Activated naive CD4-positive, alpha-beta T cell treated with anti-CD3 and anti-CD28 coated beads, Interleukin-2, amount 10 ng/mL, durations not matched to agents 7 days and 5 days (primary cell): ENCODE data around the gene GGCX.
A peak's percentile ranks its signal among the peaks of the same experiment; 100 is the strongest.
"Not testable (repeated sequence)": the region's sequence is repeated elsewhere in the genome, so short reads cannot be mapped to it uniquely, and the experiment has no call there.

Source experiments
- CTCF ChIA-PET: fragments of 350-600 bp; sonication (Branson Sonifier 250); formaldehyde crosslinking; loops from one replicate; lab custom pipeline; 2021; ENCODE audit warnings: antibody characterized with exemption; lab: Charles Lee
- DNase-seq: peaks from one replicate; pipeline ENCODE4 v3.0.0-alpha.2; 2020
- H3K27ac Mint-ChIP-seq: one replicate; pipeline ENCODE4 v1.8.0; 2021; ENCODE audit warnings: mild to moderate bottlenecking, moderate library complexity, mixed read lengths
- H3K27me3 Mint-ChIP-seq: one replicate; pipeline ENCODE4 v1.8.0; 2021; ENCODE audit warnings: mild to moderate bottlenecking, mixed read lengths
- H3K36me3 Mint-ChIP-seq: one replicate; pipeline ENCODE4 v1.8.0; 2021; ENCODE audit warnings: mixed read lengths
- H3K4me1 Mint-ChIP-seq: one replicate; pipeline ENCODE4 v1.8.0; 2021; ENCODE audit warnings: mixed read lengths
- H3K4me3 Mint-ChIP-seq: one replicate; pipeline ENCODE4 v1.8.0; 2021; ENCODE audit warnings: mild to moderate bottlenecking, moderate library complexity, mixed read lengths
- H3K9me3 Mint-ChIP-seq: one replicate; pipeline ENCODE4 v1.8.0; 2021; ENCODE audit warnings: mixed read lengths

The GGCX gene

GRCh38 chr2:85549095-85549494 lies 12.2 kb downstream of the GGCX start:
- Mint-ChIP-seq H3K27me3 (no peaks in the 10 kb centered on the region), H3K4me3 (no peak overlapping the region), H3K4me1 (peaks cover 9% of the 10 kb centered on the region), H3K36me3 (peaks cover 53% of the 10 kb centered on the region), H3K9me3 (no peaks in the 10 kb centered on the region), H3K27ac (no peak overlapping the region)
- CTCF ChIA-PET: interaction anchor here (1.0 to 10.1 kb wide), 7 partner anchors 9 to 249 kb away, joined by 3 to 197 read pairs (median 3); partner anchors contain the start of genes GGCX, MAT2A and SH2D6
- no peak for DNase-seq

DNA sequence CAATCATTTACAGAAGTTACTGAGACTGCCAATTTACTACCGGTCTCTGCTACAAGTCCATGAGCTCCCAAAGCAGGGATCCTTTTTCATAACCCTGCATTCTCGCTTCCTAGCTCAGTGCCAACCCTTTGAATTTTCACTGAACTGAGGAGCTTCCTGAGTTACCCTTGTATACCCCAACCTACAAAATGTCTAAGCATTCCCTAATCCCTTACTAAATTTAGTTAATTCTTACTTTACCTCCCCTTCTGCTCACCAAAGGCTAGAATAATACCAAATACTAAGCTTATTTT lies 12.7 kb downstream of the GGCX start:
- H3K4me3 Mint-ChIP-seq: no peak overlapping the region
- H3K27ac Mint-ChIP-seq: peak overlapping the region; percentile 17
- CTCF ChIA-PET: interaction anchor here (1.0 to 10.1 kb wide), 6 partner anchors 8 to 248 kb away, joined by 3 to 197 read pairs (median 18); partner anchors contain the start of genes GGCX, MAT2A and SH2D6
- peaks cover 11% of the 10 kb centered on the region for H3K4me1 Mint-ChIP-seq
- H3K9me3 Mint-ChIP-seq: no peaks in the 10 kb centered on the region
- DNase-seq: no peak
- H3K36me3 Mint-ChIP-seq: peaks cover 56% of the 10 kb centered on the region
- no peaks in the 10 kb centered on the region for H3K27me3 Mint-ChIP-seq

GRCh38 chr2:85547859-85548607 lies 13.3 kb downstream of the GGCX start:
- Mint-ChIP-seq H3K4me1 (peaks cover 14% of the 10 kb centered on the region), H3K9me3 (no peaks in the 10 kb centered on the region), H3K27me3 (no peaks in the 10 kb centered on the region), H3K36me3 (peaks cover 60% of the 10 kb centered on the region), H3K27ac (peak overlapping the region; percentile 17), H3K4me3 (no peak overlapping the region)
- DNase-seq: no peak
- CTCF ChIA-PET: interaction anchor here (1.0 to 10.1 kb wide), 6 partner anchors 8 to 248 kb away, joined by 3 to 197 read pairs (median 18); partner anchors contain the start of genes GGCX, MAT2A and SH2D6

- peak overlapping the region; percentile 10 for H3K27ac Mint-ChIP-seq
- H3K4me3 Mint-ChIP-seq: no peak overlapping the region
- no peak for DNase-seq
- H3K36me3 Mint-ChIP-seq: peaks cover 64% of the 10 kb centered on the region
- no peaks in the 10 kb centered on the region for H3K27me3 Mint-ChIP-seq
- CTCF ChIA-PET: interaction anchor here (0.9 to 10.1 kb wide), 4 partner anchors 13 to 156 kb away, joined by 3 to 197 read pairs (median 76); partner anchors contain the start of genes GGCX and SH2D6
- no peaks in the 10 kb centered on the region for H3K9me3 Mint-ChIP-seq
- peaks cover 20% of the 10 kb centered on the region for H3K4me1 Mint-ChIP-seq
Measured at GRCh38 chr2:85547089-85547858, 14.0 kb downstream of the GGCX start.

- CTCF ChIA-PET: interaction anchor here (0.8 to 8.1 kb wide), 2 partner anchors 125 to 155 kb away, joined by 3 to 62 read pairs; partner anchors contain the start of gene SH2D6
- H3K9me3 Mint-ChIP-seq: no peaks in the 10 kb centered on the region
- peaks cover 69% of the 10 kb centered on the region for H3K36me3 Mint-ChIP-seq
- H3K4me1 Mint-ChIP-seq: peaks cover 30% of the 10 kb centered on the region
- H3K4me3 Mint-ChIP-seq: no peak overlapping the region
- no peaks in the 10 kb centered on the region for H3K27me3 Mint-ChIP-seq
- DNase-seq: no peak
- H3K27ac Mint-ChIP-seq: no peak overlapping the region
Measured at GRCh38 chr2:85545780-85546240, 15.5 kb downstream of the GGCX start.

DNA sequence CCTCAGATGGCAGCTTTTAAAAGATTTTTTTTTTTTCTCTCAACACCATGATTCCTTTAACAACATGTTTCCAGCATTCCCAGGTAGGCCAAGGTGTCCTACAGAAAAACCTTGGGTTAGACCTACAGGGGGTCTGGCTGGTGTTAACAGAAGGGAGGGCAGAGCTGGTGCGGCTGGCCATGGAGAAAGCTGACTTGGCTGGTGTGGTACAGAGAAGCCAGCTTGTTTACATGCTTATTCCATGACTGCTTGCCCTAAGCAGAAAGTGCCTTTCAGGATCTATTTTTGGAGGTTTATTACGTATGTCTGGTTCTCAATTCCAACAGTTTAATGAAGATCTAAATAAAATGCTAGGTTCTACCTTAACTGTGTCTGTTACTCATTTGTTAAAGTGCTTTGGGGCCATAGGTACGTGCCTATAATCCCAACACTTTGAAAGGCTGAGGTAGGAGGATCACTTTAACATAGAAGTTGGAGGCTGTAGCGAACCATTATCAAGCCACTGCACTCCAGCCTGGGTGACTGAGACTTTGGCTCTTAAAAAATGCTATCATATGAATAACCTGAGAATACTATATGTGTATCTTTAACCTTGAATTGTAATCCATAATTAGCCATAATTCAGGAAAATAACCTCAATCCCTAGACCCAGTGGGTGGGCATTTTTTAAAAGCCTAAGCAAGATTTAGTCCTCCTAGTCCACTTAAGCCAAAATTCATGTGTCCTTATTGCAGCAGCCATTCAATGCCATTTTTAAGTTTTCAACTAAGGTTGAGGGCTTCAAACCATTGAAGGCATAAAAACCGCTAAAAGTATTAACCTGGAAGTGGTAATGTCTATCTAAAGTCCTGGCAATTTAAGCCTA lies 16.1 kb downstream of the GGCX start:
- not testable (repeated sequence) for H3K27me3 Mint-ChIP-seq, DNase-seq, H3K27ac Mint-ChIP-seq, H3K4me3 Mint-ChIP-seq, H3K9me3 Mint-ChIP-seq
- Mint-ChIP-seq H3K36me3 (peaks cover 71% of the 10 kb centered on the region), H3K4me1 (peaks cover 37% of the 10 kb centered on the region)
- CTCF ChIA-PET: interaction anchor here (0.8 to 8.1 kb wide), 4 partner anchors 60 to 155 kb away, joined by 3 to 62 read pairs (median 3); partner anchors contain the start of gene SH2D6

- not testable (repeated sequence) for H3K9me3 Mint-ChIP-seq, H3K4me3 Mint-ChIP-seq, H3K27ac Mint-ChIP-seq, DNase-seq, H3K27me3 Mint-ChIP-seq
- Mint-ChIP-seq H3K4me1 (peaks cover 37% of the 10 kb centered on the region), H3K36me3 (peaks cover 68% of the 10 kb centered on the region)
- CTCF ChIA-PET: interaction anchor here (1.2 to 8.1 kb wide), 3 partner anchors 61 to 154 kb away, joined by 3 to 62 read pairs (median 3); partner anchors contain the start of gene SH2D6
Measured at GRCh38 chr2:85544254-85544691, 17.0 kb downstream of the GGCX start.

GRCh38 chr2:85542777-85543176 lies 18.5 kb downstream of the GGCX start:
- Mint-ChIP-seq H3K4me1 (peaks cover 39% of the 10 kb centered on the region), H3K27ac (peak overlapping the region; percentile 4), H3K36me3 (peaks cover 65% of the 10 kb centered on the region), H3K4me3 (peak overlapping the region; percentile 17), H3K9me3 (no peaks in the 10 kb centered on the region), H3K27me3 (no peaks in the 10 kb centered on the region)
- CTCF ChIA-PET: interaction anchor here (0.7 to 8.1 kb wide), 3 partner anchors 9 to 122 kb away, joined by 3 to 62 read pairs (median 34); partner anchors contain the start of gene SH2D6
- no peak for DNase-seq

DNA sequence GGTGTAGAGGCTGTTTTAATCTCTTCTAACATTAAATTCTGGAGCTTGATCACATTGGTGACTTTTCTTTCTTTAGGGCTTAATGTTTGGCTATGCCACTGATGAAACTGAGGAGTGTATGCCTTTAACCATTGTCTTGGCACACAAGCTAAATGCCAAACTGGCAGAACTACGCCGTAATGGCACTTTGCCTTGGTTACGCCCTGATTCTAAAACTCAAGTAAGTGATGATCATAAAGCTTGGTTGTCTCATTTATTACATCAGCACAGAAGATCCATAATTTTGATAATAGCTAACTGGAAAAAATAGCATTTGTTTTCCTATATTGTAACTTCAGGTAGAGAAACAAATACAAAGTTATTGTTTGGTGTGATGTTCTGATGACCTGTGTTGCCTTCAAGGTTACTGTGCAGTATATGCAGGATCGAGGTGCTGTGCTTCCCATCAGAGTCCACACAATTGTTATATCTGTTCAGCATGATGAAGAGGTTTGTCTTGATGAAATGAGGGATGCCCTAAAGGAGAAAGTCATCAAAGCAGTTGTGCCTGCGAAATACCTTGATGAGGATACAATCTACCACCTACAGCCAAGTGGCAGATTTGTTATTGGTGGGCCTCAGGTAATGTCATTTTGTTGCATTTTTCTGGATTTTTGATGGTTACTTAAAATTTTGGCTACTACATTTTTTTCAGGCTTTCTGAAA lies 19.4 kb downstream of the GGCX start:
- no peaks in the 10 kb centered on the region for H3K9me3 Mint-ChIP-seq
- CTCF ChIA-PET: interaction anchor here (0.8 to 8.1 kb wide), 3 partner anchors 10 to 121 kb away, joined by 3 to 62 read pairs (median 34); partner anchors contain the start of gene SH2D6
- H3K4me1 Mint-ChIP-seq: peaks cover 48% of the 10 kb centered on the region
- peaks cover 63% of the 10 kb centered on the region for H3K36me3 Mint-ChIP-seq
- H3K27me3 Mint-ChIP-seq: no peaks in the 10 kb centered on the region
- H3K4me3 Mint-ChIP-seq: peak overlapping the region; percentile 92
- peak overlapping the region; percentile 21 for H3K27ac Mint-ChIP-seq
- DNase-seq: no peak

- Mint-ChIP-seq H3K27ac (no peak overlapping the region), H3K27me3 (no peaks in the 10 kb centered on the region), H3K36me3 (peaks cover 60% of the 10 kb centered on the region), H3K4me3 (peak overlapping the region; percentile 92), H3K4me1 (peaks cover 53% of the 10 kb centered on the region), H3K9me3 (no peaks in the 10 kb centered on the region)
- CTCF ChIA-PET: interaction anchor here (0.8 to 8.1 kb wide), 4 partner anchors 11 to 149 kb away, joined by 3 to 62 read pairs (median 20); partner anchors contain the start of gene SH2D6
- DNase-seq: no peak
Measured at GRCh38 chr2:85541262-85541661, 20.0 kb downstream of the GGCX start.

- CTCF ChIA-PET: interaction anchor here (1.3 to 8.1 kb wide), 4 partner anchors 8 to 148 kb away, joined by 3 to 62 read pairs (median 20); partner anchors contain the start of gene SH2D6
- no peak for DNase-seq
- H3K4me3 Mint-ChIP-seq: peak overlapping the region; percentile 92
- H3K36me3 Mint-ChIP-seq: peaks cover 54% of the 10 kb centered on the region
- H3K9me3 Mint-ChIP-seq: no peaks in the 10 kb centered on the region
- peaks cover 53% of the 10 kb centered on the region for H3K4me1 Mint-ChIP-seq
- no peaks in the 10 kb centered on the region for H3K27me3 Mint-ChIP-seq
- peak overlapping the region; percentile 83 for H3K27ac Mint-ChIP-seq
Measured at GRCh38 chr2:85540133-85540648, 21.1 kb downstream of the GGCX start.

DNA sequence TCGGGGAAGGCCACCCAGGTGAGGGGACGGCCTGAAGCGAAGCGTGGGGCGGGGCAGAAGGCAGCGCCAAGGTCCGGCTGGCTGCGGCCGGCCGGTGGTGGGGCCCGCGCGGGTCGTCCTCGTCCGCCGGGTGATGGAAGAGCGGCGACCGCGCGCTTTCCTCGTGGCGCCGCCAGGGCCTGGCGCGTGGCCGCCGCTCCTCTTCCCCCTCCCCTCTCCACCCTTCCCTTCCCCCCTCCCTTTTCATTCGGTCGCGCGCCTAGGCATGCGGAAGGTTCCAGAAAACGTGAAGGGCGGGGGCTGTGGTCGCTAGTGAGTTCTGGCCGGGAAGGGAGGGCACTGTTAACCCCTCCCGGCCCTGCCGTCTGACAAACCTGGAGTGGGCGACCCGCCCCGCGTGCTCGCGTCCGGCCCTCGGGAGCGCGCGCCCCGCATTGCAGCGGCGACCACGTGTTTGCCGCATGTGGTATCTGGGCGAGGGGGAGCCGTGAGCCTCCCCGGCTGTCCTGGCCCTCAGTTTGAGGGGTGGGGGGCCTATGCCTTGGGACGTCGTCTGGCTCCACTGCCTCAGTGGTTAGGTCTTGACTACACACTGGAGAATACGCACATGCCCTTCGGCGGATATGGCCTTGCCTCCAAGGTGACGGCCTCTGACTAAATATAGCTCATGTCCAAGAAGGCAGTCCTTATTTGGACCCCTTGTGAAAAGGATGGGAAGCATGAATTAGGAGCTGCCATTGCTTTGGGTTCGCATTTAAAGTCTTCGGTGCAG lies 21.7 kb downstream of the GGCX start:
- Mint-ChIP-seq H3K27ac (peak overlapping the region; percentile 90), H3K4me1 (peaks cover 53% of the 10 kb centered on the region), H3K36me3 (peaks cover 48% of the 10 kb centered on the region), H3K9me3 (no peaks in the 10 kb centered on the region), H3K27me3 (no peaks in the 10 kb centered on the region), H3K4me3 (peak overlapping the region; percentile 92)
- CTCF ChIA-PET: interaction anchor here (0.8 to 8.1 kb wide), 7 partner anchors 9 to 148 kb away, joined by 3 to 62 read pairs (median 3); partner anchors contain the start of gene SH2D6
- peak; percentile 83 for DNase-seq
